HG02610 (cell line): Measurements from ENCODE around the gene DVL1.

Experiments
- ATAC-seq: cut with Tn5 transposase; IDR thresholded peaks from one replicate; pipeline ENCODE4 v1.9.1; 2021; ENCODE audit warnings: mild to moderate bottlenecking, moderate library complexity; ENCODE audit not compliant: unreplicated experiment

Gene DVL1

GRCh38 chr1:1342061-1342562 lies 7.1 kb downstream of the DVL1 start:
- no peak for ATAC-seq

DNA sequence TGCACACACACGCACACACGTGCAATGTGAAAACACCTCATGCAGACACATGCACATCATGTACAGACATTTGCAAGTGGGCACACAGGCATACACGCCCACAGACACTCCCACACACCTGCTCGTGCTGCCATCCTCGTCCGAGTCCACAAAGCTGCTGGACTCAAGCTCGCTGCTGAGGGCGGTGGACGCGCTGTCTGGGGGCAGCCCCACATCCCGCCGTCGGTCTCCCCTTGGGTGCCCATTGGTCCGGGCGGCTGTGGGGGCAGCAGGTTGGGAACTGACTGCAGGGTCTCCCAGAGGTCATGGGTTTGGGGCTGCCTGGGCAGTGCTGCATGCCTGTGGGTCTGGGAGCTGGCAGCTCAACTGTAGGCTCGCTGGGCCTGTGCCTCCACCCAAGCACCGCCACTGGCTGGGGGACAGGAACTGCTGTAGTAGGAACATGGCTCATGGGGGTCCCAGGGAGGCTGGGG lies 7.6 kb downstream of the DVL1 start:
- ATAC-seq: no peak

GRCh38 chr1:1340791-1341548 lies 8.2 kb downstream of the DVL1 start:
- no peak for ATAC-seq

DNA sequence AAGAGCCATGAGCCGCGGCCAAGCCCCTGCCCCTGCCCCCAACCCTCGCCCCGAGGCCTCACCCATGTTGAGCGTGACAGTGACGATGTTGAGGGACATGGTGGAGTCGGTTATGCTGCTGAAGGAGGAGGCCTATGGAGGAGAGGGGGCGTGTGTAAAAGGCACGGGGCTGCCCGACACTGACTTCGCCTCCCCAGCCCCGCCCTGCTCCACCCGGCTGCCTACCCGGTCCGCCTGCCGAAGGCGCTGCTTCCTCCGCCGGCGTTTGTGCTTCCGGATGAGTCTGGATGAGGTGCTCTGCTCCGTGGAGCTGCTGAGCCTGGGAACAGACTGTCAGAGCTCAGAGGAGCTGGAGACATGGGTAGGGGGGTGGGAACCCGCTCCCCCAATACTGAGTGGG lies 9.0 kb downstream of the DVL1 start:
- ATAC-seq: no peak

- no peak for ATAC-seq
Observed at GRCh38 chr1:1338278-1338677, 10.9 kb downstream of the DVL1 start.

- no peak for ATAC-seq
Observed at GRCh38 chr1:1337793-1338147, 11.4 kb downstream of the DVL1 start.

DNA sequence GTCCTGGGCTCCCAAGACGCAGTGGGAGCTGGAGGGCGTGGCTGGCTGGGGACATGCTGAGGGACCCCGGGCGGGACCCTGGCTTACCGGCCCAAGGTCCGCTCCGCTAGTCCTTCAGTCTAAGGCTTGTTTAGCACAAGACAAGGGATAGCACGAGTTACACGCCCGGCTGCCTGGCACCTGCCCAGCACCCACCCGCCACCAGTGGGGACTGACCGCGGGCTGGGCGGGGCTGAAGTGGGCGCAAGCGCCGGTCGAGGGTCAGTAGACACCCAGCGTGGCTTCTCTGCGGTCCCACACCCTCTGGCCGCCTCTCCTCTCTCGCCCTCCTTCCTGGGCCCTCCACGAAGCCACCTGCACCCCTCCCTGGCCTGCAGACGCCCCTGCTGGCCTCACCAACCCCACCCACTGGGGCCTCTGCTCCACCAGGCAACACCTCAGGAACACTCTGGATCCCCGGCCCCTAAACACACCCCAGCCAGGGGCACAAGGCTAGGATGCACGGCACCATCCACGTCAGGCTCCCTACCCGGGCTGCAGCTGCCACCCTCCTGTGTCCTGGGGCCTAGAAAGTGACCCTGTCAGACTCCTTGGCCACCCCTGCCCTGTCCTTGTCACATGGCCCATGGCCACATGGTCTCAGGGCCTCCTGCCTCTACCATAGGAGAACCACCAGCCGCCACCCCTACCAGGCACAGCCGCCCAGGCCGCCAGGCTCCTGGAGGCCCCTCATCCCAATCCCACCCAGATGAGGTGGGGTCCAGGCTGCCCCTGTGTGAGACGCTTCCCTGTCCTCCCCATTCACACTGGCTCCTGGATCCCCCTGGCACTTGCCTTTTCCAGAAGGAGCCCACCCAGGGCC lies 12.1 kb downstream of the DVL1 start:
- no peak for ATAC-seq

DNA sequence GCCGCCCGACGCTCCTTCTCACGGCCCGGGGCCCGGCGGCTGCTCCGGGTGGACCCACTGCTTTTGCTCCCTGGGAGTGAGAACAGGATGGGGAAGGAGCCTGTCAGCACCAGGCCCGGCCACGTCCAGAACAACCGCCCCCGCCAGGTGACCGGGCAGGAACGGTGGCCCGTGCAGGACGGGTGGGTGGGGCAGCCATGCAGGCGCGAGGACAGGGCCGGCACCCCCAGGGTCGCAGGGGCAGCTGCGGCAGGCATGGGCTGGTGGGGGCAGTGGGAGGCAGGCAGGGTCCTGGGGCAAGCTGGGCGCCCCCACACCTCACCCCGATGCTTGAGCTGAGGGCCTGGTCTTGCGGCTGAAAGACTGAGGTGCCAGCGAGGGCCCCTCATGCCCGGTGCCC lies 12.8 kb downstream of the DVL1 start:
- no peak for ATAC-seq

- ATAC-seq: no peak
Observed at GRCh38 chr1:1335792-1336248, 13.4 kb downstream of the DVL1 start.

- no peak for ATAC-seq
Observed at GRCh38 chr1:1335283-1335682, 13.9 kb downstream of the DVL1 start.

DNA sequence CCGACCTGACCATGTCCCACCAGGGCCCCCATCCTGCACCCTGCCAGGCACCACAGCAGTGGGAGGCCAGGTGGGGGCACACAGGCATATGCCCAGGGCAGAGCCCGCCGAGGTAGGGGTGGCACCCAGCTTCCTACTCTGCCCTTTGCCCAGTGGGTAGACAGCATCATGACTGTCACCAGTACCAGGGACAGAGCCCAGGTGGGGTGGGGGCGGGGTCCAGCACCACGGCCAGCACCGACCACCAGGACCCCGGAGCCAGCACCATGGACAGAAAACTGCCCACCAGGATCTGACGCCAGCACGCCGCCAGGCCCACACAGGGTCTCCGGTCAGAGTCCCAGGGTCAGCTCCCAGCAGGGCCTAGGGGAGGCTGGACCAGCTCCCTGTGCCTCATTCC lies 14.4 kb downstream of the DVL1 start:
- no peak for ATAC-seq

GRCh38 chr1:1333551-1334241 lies 15.5 kb downstream of the DVL1 start:
- no peak for ATAC-seq

DNA sequence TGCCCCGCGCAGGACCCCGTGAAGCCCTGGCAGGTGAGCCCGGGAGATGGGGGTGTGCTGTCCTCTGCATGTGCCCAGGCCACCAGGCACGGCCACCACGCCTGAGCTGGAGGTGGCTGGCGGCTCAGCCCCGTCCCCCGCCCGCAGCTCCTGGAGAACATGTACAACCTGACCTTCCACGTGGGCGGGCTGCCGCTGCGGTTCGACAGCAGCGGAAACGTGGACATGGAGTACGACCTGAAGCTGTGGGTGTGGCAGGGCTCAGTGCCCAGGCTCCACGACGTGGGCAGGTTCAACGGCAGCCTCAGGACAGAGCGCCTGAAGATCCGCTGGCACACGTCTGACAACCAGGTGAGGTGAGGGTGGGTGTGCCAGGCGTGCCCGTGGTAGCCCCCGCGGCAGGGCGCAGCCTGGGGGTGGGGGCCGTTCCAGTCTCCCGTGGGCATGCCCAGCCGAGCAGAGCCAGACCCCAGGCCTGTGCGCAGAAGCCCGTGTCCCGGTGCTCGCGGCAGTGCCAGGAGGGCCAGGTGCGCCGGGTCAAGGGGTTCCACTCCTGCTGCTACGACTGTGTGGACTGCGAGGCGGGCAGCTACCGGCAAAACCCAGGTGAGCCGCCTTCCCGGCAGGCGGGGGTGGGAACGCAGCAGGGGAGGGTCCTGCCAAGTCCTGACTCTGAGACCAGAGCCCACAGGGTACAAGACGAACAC lies 16.3 kb downstream of the DVL1 start:
- no peak for ATAC-seq

DNA sequence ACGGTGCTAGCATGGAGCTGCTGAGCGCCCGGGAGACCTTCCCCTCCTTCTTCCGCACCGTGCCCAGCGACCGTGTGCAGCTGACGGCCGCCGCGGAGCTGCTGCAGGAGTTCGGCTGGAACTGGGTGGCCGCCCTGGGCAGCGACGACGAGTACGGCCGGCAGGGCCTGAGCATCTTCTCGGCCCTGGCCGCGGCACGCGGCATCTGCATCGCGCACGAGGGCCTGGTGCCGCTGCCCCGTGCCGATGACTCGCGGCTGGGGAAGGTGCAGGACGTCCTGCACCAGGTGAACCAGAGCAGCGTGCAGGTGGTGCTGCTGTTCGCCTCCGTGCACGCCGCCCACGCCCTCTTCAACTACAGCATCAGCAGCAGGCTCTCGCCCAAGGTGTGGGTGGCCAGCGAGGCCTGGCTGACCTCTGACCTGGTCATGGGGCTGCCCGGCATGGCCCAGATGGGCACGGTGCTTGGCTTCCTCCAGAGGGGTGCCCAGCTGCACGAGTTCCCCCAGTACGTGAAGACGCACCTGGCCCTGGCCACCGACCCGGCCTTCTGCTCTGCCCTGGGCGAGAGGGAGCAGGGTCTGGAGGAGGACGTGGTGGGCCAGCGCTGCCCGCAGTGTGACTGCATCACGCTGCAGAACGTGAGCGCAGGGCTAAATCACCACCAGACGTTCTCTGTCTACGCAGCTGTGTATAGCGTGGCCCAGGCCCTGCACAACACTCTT lies 17.0 kb downstream of the DVL1 start:
- no peak for ATAC-seq

DNA sequence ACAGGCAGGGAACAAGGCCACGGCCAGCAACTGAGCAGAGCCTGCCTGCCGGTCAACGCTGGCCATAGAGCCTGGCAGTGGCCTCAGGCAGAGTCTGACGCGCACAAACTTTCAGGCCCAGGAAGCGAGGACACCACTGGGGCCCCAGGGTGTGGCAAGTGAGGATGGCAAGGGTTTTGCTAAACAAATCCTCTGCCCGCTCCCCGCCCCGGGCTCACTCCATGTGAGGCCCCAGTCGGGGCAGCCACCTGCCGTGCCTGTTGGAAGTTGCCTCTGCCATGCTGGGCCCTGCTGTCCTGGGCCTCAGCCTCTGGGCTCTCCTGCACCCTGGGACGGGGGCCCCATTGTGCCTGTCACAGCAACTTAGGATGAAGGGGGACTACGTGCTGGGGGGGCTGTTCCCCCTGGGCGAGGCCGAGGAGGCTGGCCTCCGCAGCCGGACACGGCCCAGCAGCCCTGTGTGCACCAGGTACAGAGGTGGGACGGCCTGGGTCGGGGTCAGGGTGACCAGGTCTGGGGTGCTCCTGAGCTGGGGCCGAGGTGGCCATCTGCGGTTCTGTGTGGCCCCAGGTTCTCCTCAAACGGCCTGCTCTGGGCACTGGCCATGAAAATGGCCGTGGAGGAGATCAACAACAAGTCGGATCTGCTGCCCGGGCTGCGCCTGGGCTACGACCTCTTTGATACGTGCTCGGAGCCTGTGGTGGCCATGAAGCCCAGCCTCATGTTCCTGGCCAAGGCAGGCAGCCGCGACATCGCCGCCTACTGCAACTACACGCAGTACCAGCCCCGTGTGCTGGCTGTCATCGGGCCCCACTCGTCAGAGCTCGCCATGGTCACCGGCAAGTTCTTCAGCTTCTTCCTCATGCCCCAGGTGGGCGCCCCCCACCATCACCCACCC lies 17.9 kb downstream of the DVL1 start, which contains the start of gene TAS1R3:
Gene TAS1R3 (plus strand): TSS at position 213 of the 898 bp plus-strand sequence. CDS start 66 bp downstream, at position 279.
- no peak for ATAC-seq

DNA sequence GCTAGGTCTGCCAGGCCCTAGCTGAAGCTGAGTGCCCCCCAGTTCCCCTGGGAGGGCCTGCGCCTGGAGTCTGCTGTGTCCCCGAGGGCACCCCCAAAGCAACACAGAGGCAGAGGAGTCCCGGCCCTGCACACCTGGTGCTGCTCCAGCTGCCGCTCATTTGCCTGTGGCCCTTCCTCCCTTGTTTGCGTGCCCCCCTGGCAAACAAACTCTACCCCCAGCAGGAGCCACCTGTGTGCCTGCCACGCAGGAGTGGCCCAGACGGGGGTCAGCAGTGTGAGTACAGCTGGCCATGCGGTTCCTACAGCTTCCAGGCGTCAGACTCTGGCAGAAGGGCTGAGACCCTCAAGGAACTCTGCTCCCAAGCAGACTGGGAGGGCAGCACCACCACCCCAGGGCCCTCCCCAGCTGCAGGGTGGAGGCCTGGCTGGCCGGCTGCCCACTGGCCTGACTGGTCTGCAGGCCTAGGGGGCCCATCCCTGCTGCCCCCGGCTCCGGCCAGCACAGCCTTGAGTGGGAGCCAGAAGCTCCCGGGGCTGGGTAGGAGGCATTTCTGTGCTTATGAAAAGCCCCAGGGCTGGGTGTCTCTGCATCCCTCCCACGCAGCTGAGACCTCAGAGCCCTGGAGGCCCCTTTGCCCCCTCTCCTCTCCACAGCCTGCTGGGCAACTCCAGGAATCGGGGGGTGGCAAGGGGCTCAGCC lies 18.7 kb downstream of the DVL1 start:
- no peak for ATAC-seq

DNA sequence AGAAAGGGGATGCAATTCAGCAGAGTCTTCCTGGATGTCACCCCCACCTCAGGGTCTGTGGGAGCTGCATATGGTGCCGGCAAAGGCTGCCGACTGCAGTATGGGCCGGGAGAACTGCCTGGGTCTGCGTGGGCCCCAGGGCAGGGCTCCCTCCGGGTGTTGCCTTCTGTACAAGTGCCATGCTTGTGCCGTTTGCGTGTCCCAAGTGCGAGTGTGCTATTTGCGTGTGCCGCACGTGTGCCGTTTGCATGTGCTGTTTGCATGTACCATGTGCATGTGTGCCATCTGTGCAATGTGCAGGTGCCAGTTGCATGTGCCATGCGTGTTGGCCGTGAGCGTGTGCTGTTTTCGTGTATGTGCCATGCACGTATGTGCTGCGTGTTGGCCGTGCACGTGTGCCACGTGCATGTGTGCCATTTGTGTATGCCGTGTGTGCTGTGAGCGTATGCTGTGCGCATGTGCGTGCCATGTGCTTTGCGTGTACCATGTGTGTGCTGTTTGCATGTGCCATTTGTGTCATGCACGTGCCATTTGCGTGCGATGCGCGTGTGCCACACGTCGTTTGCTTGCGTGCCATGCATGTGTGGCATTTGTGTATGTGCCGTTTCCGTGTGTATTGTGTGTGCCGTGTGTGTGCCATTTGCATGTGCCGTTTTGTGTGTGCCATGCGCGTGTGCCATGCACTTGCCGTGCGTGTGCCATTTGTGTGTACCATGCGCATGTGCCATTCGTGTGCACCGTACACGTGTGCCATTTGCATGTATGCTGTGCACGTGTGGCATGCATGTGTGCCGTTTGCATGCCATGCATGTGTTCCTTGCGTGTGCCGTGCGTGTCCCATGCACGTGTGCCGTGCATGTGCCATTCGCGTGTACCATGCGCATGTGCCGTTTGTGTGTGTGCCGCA lies 19.7 kb downstream of the DVL1 start:
- no peak for ATAC-seq
